Measurements from ENCODE around the gene CHMP4B. TPM values are rescaled to one million over a fixed set of nuclear protein-coding genes. Genes with fewer than 3 reads are reported as not detected.

The CHMP4B gene
- total RNA-seq, 2 experiments from 2014 or later = 44.2 to 49.3 TPM

DNA sequence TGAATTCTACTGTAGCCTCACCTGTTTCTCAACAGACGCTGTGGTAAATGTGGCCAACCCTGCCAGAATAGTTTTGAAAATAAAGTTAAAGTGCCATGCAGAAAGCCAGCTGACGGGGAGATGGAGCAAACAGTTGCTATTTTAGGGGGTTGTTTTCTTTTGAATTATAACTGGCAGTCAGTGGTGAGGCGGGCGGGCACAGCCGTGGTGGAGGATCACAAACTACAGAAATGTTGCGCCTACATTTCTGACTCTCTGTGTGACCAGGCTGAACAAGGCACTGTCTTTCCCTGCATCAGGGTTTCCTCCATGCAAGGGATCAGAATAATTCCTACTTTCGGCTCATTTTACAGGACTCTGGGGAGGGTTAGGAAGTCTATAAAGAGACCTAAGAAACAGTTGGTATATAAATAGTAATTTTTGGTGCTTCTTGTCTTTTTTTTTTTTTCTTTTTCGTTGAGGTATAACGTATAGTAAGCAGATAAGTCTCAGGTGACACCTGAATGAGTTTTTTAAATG, 17.2 kb downstream of the CHMP4B start:
- ATAC-seq (ENCODE audit: poor library complexity) (no peak), DNase-seq (no peak)
- Mint-ChIP-seq H3K27ac (peak overlapping the region; percentile 26), H3K27me3 (no peaks in the 10 kb centered on the region), H3K9me3 (no peaks in the 10 kb centered on the region), H3K4me3 (no peak overlapping the region), H3K4me1 (ENCODE audit: low read depth) (peaks cover 70% of the 10 kb centered on the region), H3K36me3 (ENCODE audit: low read depth) (peaks cover 23% of the 10 kb centered on the region)
- CTCF ChIA-PET = no interaction called here
- POLR2A ChIA-PET = no interaction called here
- Histone ChIP-seq H3K4me3 (ENCODE audit: low read length) (no peak overlapping the region), H3K9me3 (ENCODE audit: control insufficient read depth in 1 of 2, insufficient read depth in 1 of 2, low read length in 2 of 2) (no peaks in the 10 kb centered on the region), H3K27ac (ENCODE audit: low read depth in 1 of 2, low read length in 2 of 2) (no peak overlapping the region), H3K27me3 (ENCODE audit: control insufficient read depth in 1 of 2, insufficient read depth in 2 of 2, low read length in 2 of 2) (no peaks in the 10 kb centered on the region), H3K4me1 (ENCODE audit: insufficient read depth, low read length) (peaks cover 33% of the 10 kb centered on the region), H3K36me3 (ENCODE audit: insufficient read depth, low read length) (peaks cover 8% of the 10 kb centered on the region)
- intact Hi-C loops (cut with DNase I, micrococcal nuclease) = no loop called here
- TF ChIP-seq, protein P1, sequence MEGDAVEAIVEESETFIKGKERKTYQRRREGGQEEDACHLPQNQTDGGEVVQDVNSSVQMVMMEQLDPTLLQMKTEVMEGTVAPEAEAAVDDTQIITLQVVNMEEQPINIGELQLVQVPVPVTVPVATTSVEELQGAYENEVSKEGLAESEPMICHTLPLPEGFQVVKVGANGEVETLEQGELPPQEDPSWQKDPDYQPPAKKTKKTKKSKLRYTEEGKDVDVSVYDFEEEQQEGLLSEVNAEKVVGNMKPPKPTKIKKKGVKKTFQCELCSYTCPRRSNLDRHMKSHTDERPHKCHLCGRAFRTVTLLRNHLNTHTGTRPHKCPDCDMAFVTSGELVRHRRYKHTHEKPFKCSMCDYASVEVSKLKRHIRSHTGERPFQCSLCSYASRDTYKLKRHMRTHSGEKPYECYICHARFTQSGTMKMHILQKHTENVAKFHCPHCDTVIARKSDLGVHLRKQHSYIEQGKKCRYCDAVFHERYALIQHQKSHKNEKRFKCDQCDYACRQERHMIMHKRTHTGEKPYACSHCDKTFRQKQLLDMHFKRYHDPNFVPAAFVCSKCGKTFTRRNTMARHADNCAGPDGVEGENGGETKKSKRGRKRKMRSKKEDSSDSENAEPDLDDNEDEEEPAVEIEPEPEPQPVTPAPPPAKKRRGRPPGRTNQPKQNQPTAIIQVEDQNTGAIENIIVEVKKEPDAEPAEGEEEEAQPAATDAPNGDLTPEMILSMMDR (IDR thresholded peaks at IDR 0.05) = no peak

DNA sequence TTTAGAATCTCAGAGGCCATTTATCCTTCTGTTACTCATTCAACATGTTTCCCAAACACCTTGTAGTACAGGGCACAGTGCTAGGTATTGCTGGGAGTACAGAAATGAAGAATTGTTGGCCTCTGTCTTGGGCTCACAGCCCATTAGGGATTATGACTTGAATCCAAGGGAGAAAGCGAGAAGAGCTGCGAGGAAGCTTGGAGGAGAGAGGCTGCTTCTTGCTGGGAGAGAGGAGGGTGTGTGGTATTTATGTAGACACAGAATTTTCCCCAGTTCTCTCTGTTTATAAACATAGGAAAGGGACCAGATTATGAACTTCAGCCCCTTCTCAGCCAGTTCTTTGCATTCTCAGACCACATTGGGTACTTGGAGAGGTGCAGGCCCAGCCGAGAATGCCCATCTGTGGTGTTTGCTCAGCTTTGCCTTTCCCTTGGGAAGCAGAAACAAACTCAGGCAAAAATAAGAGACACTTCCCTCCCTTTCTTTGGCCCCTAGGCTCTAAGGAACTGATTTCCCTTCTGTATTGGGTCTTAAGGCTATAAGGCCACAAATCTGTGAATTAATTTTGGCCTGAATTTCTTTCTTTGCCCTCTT, 17.9 kb downstream of the CHMP4B start:
- H3K4me1 ChIP-seq (ENCODE audit: insufficient read depth, low read length) = peaks cover 29% of the 10 kb centered on the region
- Mint-ChIP-seq H3K9me3 (no peaks in the 10 kb centered on the region), H3K4me3 (no peak overlapping the region), H3K36me3 (ENCODE audit: low read depth) (peaks cover 30% of the 10 kb centered on the region), H3K4me1 (ENCODE audit: low read depth) (peaks cover 75% of the 10 kb centered on the region), H3K27ac (peak overlapping the region; percentile 26), H3K27me3 (no peaks in the 10 kb centered on the region)
- intact Hi-C loops (cut with DNase I, micrococcal nuclease) = no loop called here
- TF ChIP-seq, protein P1 (IDR thresholded peaks at IDR 0.05) = no peak
- DNase-seq = no peak
- no peaks in the 10 kb centered on the region for H3K9me3 ChIP-seq (ENCODE audit: control insufficient read depth in 1 of 2, insufficient read depth in 1 of 2, low read length in 2 of 2)
- POLR2A ChIA-PET = interaction anchor here (1.2 kb wide), 1 partner anchor 16 kb away, joined by 3 read pairs; no protein-coding TSS in a partner anchor
- H3K27me3 ChIP-seq (ENCODE audit: control insufficient read depth in 1 of 2, insufficient read depth in 2 of 2, low read length in 2 of 2) = no peaks in the 10 kb centered on the region
- H3K4me3 ChIP-seq (ENCODE audit: low read length) = no peak overlapping the region
- H3K27ac ChIP-seq (ENCODE audit: low read depth in 1 of 2, low read length in 2 of 2) = no peak overlapping the region
- H3K36me3 ChIP-seq (ENCODE audit: insufficient read depth, low read length) = peaks cover 11% of the 10 kb centered on the region
- CTCF ChIA-PET = no interaction called here
- no peak for ATAC-seq (ENCODE audit: poor library complexity)

DNA sequence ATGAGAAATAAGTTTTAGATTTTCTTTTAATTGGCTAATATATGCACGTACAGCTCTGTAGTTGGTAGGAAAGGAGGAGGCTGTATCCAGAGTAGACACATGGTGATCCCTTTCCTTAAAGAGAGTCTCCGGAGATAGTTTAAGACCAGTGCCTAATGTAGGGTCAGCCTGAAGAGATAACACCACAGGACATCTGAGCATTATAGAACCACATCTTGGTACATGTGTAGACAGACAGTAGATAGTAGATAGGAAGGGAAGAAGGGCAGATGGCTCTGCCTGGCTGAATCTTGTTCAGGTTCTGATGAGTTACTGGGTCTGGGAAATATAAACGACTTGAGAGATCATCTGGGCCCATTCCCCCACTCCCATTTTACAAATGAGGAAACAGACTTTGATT, 18.5 kb downstream of the CHMP4B start:
- Histone ChIP-seq H3K9me3 (ENCODE audit: control insufficient read depth in 1 of 2, insufficient read depth in 1 of 2, low read length in 2 of 2) (no peaks in the 10 kb centered on the region), H3K27me3 (ENCODE audit: control insufficient read depth in 1 of 2, insufficient read depth in 2 of 2, low read length in 2 of 2) (no peaks in the 10 kb centered on the region), H3K27ac (ENCODE audit: low read depth in 1 of 2, low read length in 2 of 2) (no peak overlapping the region), H3K4me3 (ENCODE audit: low read length) (no peak overlapping the region), H3K36me3 (ENCODE audit: insufficient read depth, low read length) (peaks cover 11% of the 10 kb centered on the region), H3K4me1 (ENCODE audit: insufficient read depth, low read length) (peaks cover 23% of the 10 kb centered on the region)
- no peaks in the 10 kb centered on the region for H3K9me3 Mint-ChIP-seq
- no peaks in the 10 kb centered on the region for H3K27me3 Mint-ChIP-seq
- ATAC-seq (ENCODE audit: poor library complexity) (no peak), DNase-seq (no peak)
- H3K36me3 Mint-ChIP-seq (ENCODE audit: low read depth) = peaks cover 35% of the 10 kb centered on the region
- CTCF ChIA-PET = no interaction called here
- H3K4me3 Mint-ChIP-seq = no peak overlapping the region
- intact Hi-C loops (cut with DNase I, micrococcal nuclease) = no loop called here
- TF ChIP-seq, protein P1 (IDR thresholded peaks at IDR 0.05) = no peak
- H3K27ac Mint-ChIP-seq = peak overlapping the region; percentile 51
- peaks cover 70% of the 10 kb centered on the region for H3K4me1 Mint-ChIP-seq (ENCODE audit: low read depth)
- POLR2A ChIA-PET = interaction anchor here (1.2 kb wide), 1 partner anchor 17 kb away, joined by 3 read pairs; no protein-coding TSS in a partner anchor
